Transverse colon (tissue), 4 donors: Measurements from ENCODE around the gene BACH2.

Experiments
- CTCF ChIP-seq, 5 experiments: fragments of 200-600 bp in 3 of 5; fragments of 450-650 bp in 2 of 5; sonication (generic) in 3 of 5; IDR thresholded peaks; 1 replicate in 2 of 5; 2 replicates in 3 of 5; pipeline ENCODE4 v1.5.1; 2016 to 2017; ENCODE audit warnings: antibody characterized with exemption in 5 of 5, inconsistent platforms in 3 of 5, mild to moderate bottlenecking in 2 of 5, moderate library complexity in 1 of 5
- EP300 ChIP-seq: sonication (generic); formaldehyde crosslinking; IDR thresholded peaks from one replicate; pipeline ENCODE4 v1.6.1; 2017; ENCODE audit warnings: antibody characterized with exemption, low read depth
- POLR2A ChIP-seq: fragments of 450-650 bp; IDR thresholded peaks from one replicate; pipeline ENCODE4 v1.6.1; 2016; ENCODE audit warnings: antibody characterized with exemption, mild to moderate bottlenecking, moderate library complexity
- POLR2AphosphoS5 ChIP-seq, 3 donors: sonication (generic); formaldehyde crosslinking; IDR thresholded peaks; one replicate each; pipeline ENCODE4 v1.6.1; 2016; ENCODE audit warnings: antibody characterized with exemption in 3 of 3

- TF ChIP-seq CTCF (IDR thresholded peaks at IDR 0.05) (no peak), EP300 (no peak), POLR2A (no peak), POLR2AphosphoS5 (IDR thresholded peaks at IDR 0.05) (no peak)
Measured at GRCh38 chr6:90301816-90302215, 5.2 kb upstream of the BACH2 start.
